ENCODE measurements around the gene CRYAB.

Gene CRYAB

GRCh38 chr11:111870113-111870512 is 41.5 kb downstream of the CRYAB start:
- no peak for DNase-seq
- in situ Hi-C loops (cut with HindIII; ENCODE audit: low pct_ligation_motif_present, low pct_unique_long_range_greater_than_20kb, low sequenced_read_pairs), result no loop called here

- DNase-seq, result no peak
- in situ Hi-C loops (cut with HindIII; ENCODE audit: low pct_ligation_motif_present, low pct_unique_long_range_greater_than_20kb, low sequenced_read_pairs), result no loop called here
Observed at GRCh38 chr11:111860257-111860656, 51.3 kb downstream of the CRYAB start.

Measured in ACHN (cell line).